B cell (primary cell): Measurements from ENCODE around the gene ARID4A. TPM values are rescaled to one million over a fixed set of nuclear protein-coding genes. Genes with fewer than 3 reads are reported as not detected.

Experiments used
- ATAC-seq: fragments of 200-7000 bp; cut with Tn5 transposase; one replicate; pipeline ENCODE4 v1.10.0; 2021; ENCODE audit warnings: low read depth, mild to moderate bottlenecking, moderate number of reproducible peaks, moderate library complexity
- CTCF ChIA-PET: fragments of 350-600 bp; sonication (Branson Sonifier 250); formaldehyde crosslinking; loops from one replicate; lab custom pipeline; 2021; ENCODE audit warnings: antibody characterized with exemption, inconsistent platforms; lab: Charles Lee
- POLR2A ChIA-PET: fragments of 350-600 bp; sonication (Branson Sonifier 250); formaldehyde crosslinking; loops from one replicate; lab custom pipeline; 2021; ENCODE audit warnings: antibody characterized with exemption; lab: Charles Lee
- DNase-seq: peaks from one replicate; pipeline ENCODE4 v3.0.0; 2013
- H2AFZ ChIP-seq: 2 replicates; pipeline ENCODE4 v1.6.1; 2012; ENCODE audit warnings: mild to moderate bottlenecking, low read depth, low read length; ENCODE audit not compliant: insufficient read depth, poor library complexity, severe bottlenecking
- H3K27ac ChIP-seq, 2 donors: 1 replicate in 1 of 2; 2 replicates in 1 of 2; pipeline ENCODE4 v1.5.1; 2012 to 2013; ENCODE audit warnings: low read length in 2 of 2, mild to moderate bottlenecking in 2 of 2, moderate library complexity in 1 of 2
- H3K27me3 ChIP-seq, 4 experiments: fragments of 200-600 bp in 1 of 4; sonication (generic) in 1 of 4; replicated peaks in 1 of 4; 1 replicate in 2 of 4; 2 replicates in 2 of 4; pipeline versions ENCODE4 v1.6.1 to v1.7.0; 2013 to 2016; ENCODE audit warnings: low read length in 3 of 4, mild to moderate bottlenecking in 2 of 4, mixed read lengths in 1 of 4, moderate library complexity in 1 of 4; ENCODE audit not compliant: insufficient read depth in 4 of 4, control insufficient read depth in 3 of 4; ENCODE audit errors: control extremely low read depth in 1 of 4
- H3K36me3 ChIP-seq, 2 experiments: replicated peaks in 1 of 2; 1 replicate in 1 of 2; 2 replicates in 1 of 2; pipeline versions ENCODE4 v1.6.1 to v1.7.1; 2013; ENCODE audit warnings: low read length in 1 of 2; ENCODE audit not compliant: insufficient read depth in 2 of 2, control insufficient read depth in 1 of 2; ENCODE audit errors: control extremely low read depth in 1 of 2, extremely low read depth in 1 of 2
- H3K4me1 ChIP-seq, 2 donors: fragments of 200-600 bp in 1 of 2; sonication (generic) in 1 of 2; 1 replicate in 1 of 2; 2 replicates in 1 of 2; pipeline versions ENCODE4 v1.5.1 to v1.6.1; 2013 to 2017; ENCODE audit warnings: low read length in 2 of 2; ENCODE audit not compliant: control insufficient read depth in 2 of 2, insufficient read depth in 2 of 2
- H3K4me2 ChIP-seq: replicated peaks from 2 replicates; pipeline ENCODE3; 2012; ENCODE audit warnings: mild to moderate bottlenecking, low read depth, low read length; ENCODE audit not compliant: poor library complexity, severe bottlenecking
- H3K4me3 ChIP-seq, 5 experiments: fragments of 200-600 bp in 1 of 5; sonication (generic) in 1 of 5; 1 replicate in 3 of 5; 2 replicates in 2 of 5; pipeline versions ENCODE4 v1.5.1 to v1.7.0; 2011 to 2016; ENCODE audit warnings: low read length in 4 of 5, mild to moderate bottlenecking in 4 of 5, low read depth in 2 of 5, control low read depth in 1 of 5, moderate library complexity in 1 of 5; ENCODE audit not compliant: insufficient read depth in 1 of 5; ENCODE audit errors: control extremely low read depth in 1 of 5, extremely low read depth in 1 of 5
- H3K79me2 ChIP-seq: fragments of 200-600 bp; sonication (generic); one replicate; pipeline ENCODE4 v1.6.0; 2016; ENCODE audit warnings: low read length; ENCODE audit not compliant: control insufficient read depth, insufficient read depth
- H3K9ac ChIP-seq: fragments of 200-600 bp; sonication (generic); 2 replicates; pipeline ENCODE4 v1.6.1; 2017; ENCODE audit warnings: mild to moderate bottlenecking, low read length, moderate library complexity
- H3K9me3 ChIP-seq, 3 donors: one replicate each; pipeline versions ENCODE4 v1.6.1 to v1.7.1; 2013; ENCODE audit warnings: low read length in 2 of 3; ENCODE audit not compliant: control insufficient read depth in 2 of 3, insufficient read depth in 1 of 3; ENCODE audit errors: control extremely low read depth in 1 of 3
- H4K20me1 ChIP-seq: 2 replicates; pipeline ENCODE4 v1.6.0; 2012; ENCODE audit warnings: mild to moderate bottlenecking, low read length; ENCODE audit not compliant: insufficient read depth, control insufficient read depth, poor library complexity, severe bottlenecking
- H3K27ac Mint-ChIP-seq: one replicate; pipeline ENCODE4 v1.8.0; 2021; ENCODE audit warnings: mixed read lengths
- H3K27me3 Mint-ChIP-seq: one replicate; pipeline ENCODE4 v1.8.0; 2021; ENCODE audit warnings: mixed read lengths
- H3K4me1 Mint-ChIP-seq: one replicate; pipeline ENCODE4 v1.8.0; 2021; ENCODE audit warnings: mixed read lengths
- H3K4me3 Mint-ChIP-seq: one replicate; pipeline ENCODE4 v1.8.0; 2021; ENCODE audit warnings: mixed read lengths
- H3K9me3 Mint-ChIP-seq: one replicate; pipeline ENCODE4 v1.8.0; 2022; ENCODE audit warnings: mixed read lengths; ENCODE audit not compliant: insufficient read depth
- EZH2 ChIP-seq: IDR thresholded peaks from 2 replicates; pipeline ENCODE4 v1.6.1; 2012; ENCODE audit warnings: borderline replicate concordance, low read depth, mild to moderate bottlenecking, moderate library complexity, low read length; ENCODE audit not compliant: insufficient read depth, poor library complexity, severe bottlenecking
- WGBS: methylation state at CpG from one replicate; pipeline ENCODE4 v1.1.5; 2013; ENCODE audit warnings: missing lambda C conversion rate; ENCODE audit not compliant: insufficient coverage; 5-methylcytosine and 5-hydroxymethylcytosine counted together
- intact Hi-C: fragments of 100-400 bp; cut with micrococcal nuclease; formaldehyde crosslinking; loops from one replicate; pipeline ENCODE4 v1.10.0; 2022
- polyA plus RNA-seq: library from polyadenylated mRNA; depleted of rRNA; stranded (reverse); fragments of >200 nt; gene quantifications from 2 replicates; pipeline ENCODE4 v1.2.3, GENCODE V29; 2012
- total RNA-seq, 2 donors: library from RNA; stranded (reverse); fragments of 120-200 nt in 1 of 2; gene quantifications; 1 replicate in 1 of 2; 2 replicates in 1 of 2; pipeline versions ENCODE4 v1.2.3 to v1.2.4, GENCODE V29; 2013 to 2022
- TF ChIP-seq, protein P1 (sequence below): fragments of 200-600 bp; IDR thresholded peaks from one replicate; pipeline ENCODE4 v1.8.0; 2022; ENCODE audit warnings: antibody characterized with exemption, mild to moderate bottlenecking

The ARID4A gene
- total and polyA plus RNA-seq, 2 donors (not counting 1 experiment from before 2014, with no cell fraction given): 9.4 to 87.0 TPM

DNA sequence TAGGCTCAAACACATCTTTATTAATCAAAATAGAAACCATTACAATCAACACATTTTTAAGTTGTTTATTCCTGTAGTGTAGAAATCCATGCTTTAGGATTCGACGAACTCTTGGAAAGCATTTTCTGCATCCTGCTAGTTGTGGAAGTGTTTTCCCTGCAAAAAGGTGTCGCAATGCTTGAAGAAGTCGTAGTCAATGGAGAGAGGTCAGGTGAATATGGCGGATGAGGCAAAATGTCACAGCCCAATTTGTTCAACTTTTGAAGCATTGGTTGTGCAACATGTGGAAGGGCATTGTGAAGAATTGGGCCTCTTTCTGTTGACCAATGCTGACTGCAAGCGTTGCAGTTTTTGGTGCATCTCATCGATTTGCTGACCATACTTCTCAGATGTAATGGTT lies 4.2 kb upstream of the ARID4A start:
- no peaks in the 10 kb centered on the region for H3K27me3 ChIP-seq
- no peak overlapping the region for H3K27ac Mint-ChIP-seq
- WGBS: 96% methylated on average over 7 of the region's 7 CpGs
- H3K4me2 ChIP-seq: no peak overlapping the region
- no peak overlapping the region for H3K27ac ChIP-seq
- peaks cover 85% of the 10 kb centered on the region for H3K79me2 ChIP-seq
- H2AFZ ChIP-seq: no peak overlapping the region
- intact Hi-C loops: no loop called here
- H3K9me3 Mint-ChIP-seq: no peaks in the 10 kb centered on the region
- H3K9me3 ChIP-seq: no peaks in the 10 kb centered on the region
- no peaks in the 10 kb centered on the region for H3K27me3 Mint-ChIP-seq
- H3K4me3 ChIP-seq: no peak overlapping the region
- H4K20me1 ChIP-seq: peaks cover 58% of the 10 kb centered on the region
- CTCF ChIA-PET: no interaction called here
- peaks cover 13 to 18% of the 10 kb centered on the region in 2 donors for H3K4me1 ChIP-seq
- DNase-seq (no peak), ATAC-seq (no peak)
- H3K4me1 Mint-ChIP-seq: peaks cover 42% of the 10 kb centered on the region
- no peak overlapping the region for H3K4me3 Mint-ChIP-seq
- TF ChIP-seq, protein P1, sequence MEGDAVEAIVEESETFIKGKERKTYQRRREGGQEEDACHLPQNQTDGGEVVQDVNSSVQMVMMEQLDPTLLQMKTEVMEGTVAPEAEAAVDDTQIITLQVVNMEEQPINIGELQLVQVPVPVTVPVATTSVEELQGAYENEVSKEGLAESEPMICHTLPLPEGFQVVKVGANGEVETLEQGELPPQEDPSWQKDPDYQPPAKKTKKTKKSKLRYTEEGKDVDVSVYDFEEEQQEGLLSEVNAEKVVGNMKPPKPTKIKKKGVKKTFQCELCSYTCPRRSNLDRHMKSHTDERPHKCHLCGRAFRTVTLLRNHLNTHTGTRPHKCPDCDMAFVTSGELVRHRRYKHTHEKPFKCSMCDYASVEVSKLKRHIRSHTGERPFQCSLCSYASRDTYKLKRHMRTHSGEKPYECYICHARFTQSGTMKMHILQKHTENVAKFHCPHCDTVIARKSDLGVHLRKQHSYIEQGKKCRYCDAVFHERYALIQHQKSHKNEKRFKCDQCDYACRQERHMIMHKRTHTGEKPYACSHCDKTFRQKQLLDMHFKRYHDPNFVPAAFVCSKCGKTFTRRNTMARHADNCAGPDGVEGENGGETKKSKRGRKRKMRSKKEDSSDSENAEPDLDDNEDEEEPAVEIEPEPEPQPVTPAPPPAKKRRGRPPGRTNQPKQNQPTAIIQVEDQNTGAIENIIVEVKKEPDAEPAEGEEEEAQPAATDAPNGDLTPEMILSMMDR: no peak
- TF ChIP-seq EZH2: no peak
- POLR2A ChIA-PET: no interaction called here
- H3K36me3 ChIP-seq: peaks cover 13 to 52% of the 10 kb centered on the region in 2 experiments
- H3K9ac ChIP-seq: no peak overlapping the region

DNA sequence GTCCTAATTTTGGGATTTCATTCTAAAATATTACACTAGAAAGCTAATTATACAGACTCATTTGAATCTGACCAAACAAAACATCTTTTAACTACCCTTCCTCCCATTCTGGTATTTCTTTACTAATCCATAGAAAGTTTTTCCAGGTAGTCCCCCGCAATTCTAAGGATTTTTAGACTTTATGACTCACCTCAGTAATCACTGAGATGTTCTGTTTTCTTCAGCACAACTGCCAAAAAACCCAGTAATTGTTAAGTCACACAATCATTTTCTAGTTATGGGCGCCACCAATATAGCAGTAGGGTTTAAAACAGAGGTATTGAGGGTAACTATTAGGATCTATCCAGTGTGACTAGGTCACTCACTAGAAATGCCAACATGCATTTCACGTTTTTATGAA lies 1.6 kb upstream of the ARID4A start:
- no CpG with 5 or more reads among the region's 3 CpGs for WGBS
- peaks cover 38% of the 10 kb centered on the region for H4K20me1 ChIP-seq
- ChIA-PET POLR2A (no interaction called here), CTCF (no interaction called here)
- no peaks in the 10 kb centered on the region for H3K27me3 ChIP-seq
- Mint-ChIP-seq H3K4me3 (no peak overlapping the region), H3K9me3 (no peaks in the 10 kb centered on the region), H3K4me1 (peaks cover 47% of the 10 kb centered on the region), H3K27ac (peak overlapping the region; percentile 62), H3K27me3 (no peaks in the 10 kb centered on the region)
- peaks cover 85% of the 10 kb centered on the region for H3K79me2 ChIP-seq
- no peak for DNase-seq
- no peak for TF ChIP-seq EZH2
- TF ChIP-seq, protein P1: no peak
- peaks cover 21 to 33% of the 10 kb centered on the region in 2 donors for H3K4me1 ChIP-seq
- no peak for ATAC-seq
- peaks cover 13 to 31% of the 10 kb centered on the region in 2 experiments for H3K36me3 ChIP-seq
- no peaks in the 10 kb centered on the region for H3K9me3 ChIP-seq
- peak overlapping the region; percentile 79 for H3K4me2 ChIP-seq
- intact Hi-C loops: loop anchor here (1.0 to 5.0 kb wide), 2 partner anchors 35 to 1951 kb away; partner anchors contain the start of gene PPM1A
- peak overlapping the region; percentile 94 for H3K9ac ChIP-seq
- H2AFZ ChIP-seq: no peak overlapping the region
- peak overlapping the region; percentile 80 to 98 (median 88) for H3K4me3 ChIP-seq
- H3K27ac ChIP-seq: peak overlapping the region in 1 of 2 donors; percentile 96
